K562 (cell line): ENCODE results near the gene DUSP3. TPM values are rescaled to one million over a fixed set of nuclear protein-coding genes. Genes with fewer than 3 reads are reported as not detected.

Source experiments
- ATAC-seq: fragments of 200-7000 bp; cut with Tn5 transposase; 3 replicates; pipeline ENCODE4 v1.9.1; 2020; ENCODE audit warnings: moderate library complexity
- BruUV-seq: library from RNA; stranded (reverse); fragments of 400-500 nt; replicated peaks from 2 replicates; lab custom pipeline; 2021; lab: Mats Ljungman, UMichigan
- CTCF ChIA-PET: fragments of 300-600 bp; formaldehyde crosslinking; extraction: SDS; loops from one replicate; lab custom pipeline; 2021; ENCODE audit warnings: low intra/inter-chr PET ratio; lab: Yijun Ruan, JAX
- POLR2A ChIA-PET: fragments of 300-600, 350-650 bp; sonication (Branson Sonifier 250); formaldehyde crosslinking; extraction: SDS; loops from one replicate; lab custom pipeline; 2021; ENCODE audit warnings: antibody characterized with exemption, inconsistent platforms; lab: Yijun Ruan, JAX
- DNase-seq, 4 experiments: peaks; one replicate each; pipeline versions ENCODE4 v3.0.0 to v3.0.0-alpha.2; 2011 to 2018; ENCODE audit warnings: low spot score in 3 of 4, mixed read lengths in 3 of 4; ENCODE audit errors: extremely low read depth in 1 of 4
- FAIRE-seq: peaks from 2 replicates; lab custom pipeline; 2011; peaks lifted over from hg19 to GRCh38; lab: Jason Lieb, UNC
- H2AFZ ChIP-seq: 2 replicates; pipeline ENCODE4 v1.6.0; 2011; ENCODE audit warnings: low read depth, low read length, control low read depth, inconsistent platforms
- H3K27ac ChIP-seq: fragments of 200-600 bp; 3 replicates; pipeline ENCODE4 v1.8.0; 2011; ENCODE audit warnings: low read depth, mild to moderate bottlenecking, control low read depth, inconsistent platforms, low read length, moderate library complexity, mixed read lengths; ENCODE audit errors: extremely low read depth
- H3K27me3 ChIP-seq, 2 experiments: fragments of 300-600 bp in 1 of 2; 2 replicates in 1 of 2; 3 replicates in 1 of 2; pipeline versions ENCODE4 v1.6.0 to v1.8.0; 2011; ENCODE audit warnings: inconsistent platforms in 2 of 2, low read length in 2 of 2, mild to moderate bottlenecking in 1 of 2, mixed read lengths in 1 of 2, moderate library complexity in 1 of 2; ENCODE audit not compliant: control insufficient read depth in 2 of 2, insufficient read depth in 2 of 2
- H3K36me3 ChIP-seq: fragments of 300-600 bp; 3 replicates; pipeline ENCODE4 v1.8.0; 2011; ENCODE audit warnings: mild to moderate bottlenecking, low read length, inconsistent platforms; ENCODE audit not compliant: control insufficient read depth, insufficient read depth
- H3K4me1 ChIP-seq, 2 experiments: fragments of 200-600 bp in 1 of 2; replicated peaks in 1 of 2; 2 replicates in 1 of 2; 3 replicates in 1 of 2; pipeline versions ENCODE4 v1.5.1 to v1.8.0; 2011; ENCODE audit warnings: inconsistent platforms in 2 of 2, low read length in 2 of 2, mild to moderate bottlenecking in 1 of 2, mixed read lengths in 1 of 2, moderate library complexity in 1 of 2; ENCODE audit not compliant: control insufficient read depth in 2 of 2, insufficient read depth in 2 of 2
- H3K4me2 ChIP-seq: 2 replicates; pipeline ENCODE4 v1.6.1; 2011; ENCODE audit warnings: low read length, control low read depth, inconsistent platforms, mixed read lengths; ENCODE audit not compliant: insufficient read depth
- H3K4me3 ChIP-seq: fragments of 200-600 bp; sonication (generic), shearing (Covaris generic); 2 replicates; pipeline ENCODE4 v1.5.1; 2016; ENCODE audit warnings: control low read depth, inconsistent platforms
- H3K79me2 ChIP-seq: fragments of 200-600 bp; 3 replicates; pipeline ENCODE4 v1.8.0; 2011; ENCODE audit warnings: low read length, inconsistent platforms; ENCODE audit not compliant: control insufficient read depth, insufficient read depth
- H3K9ac ChIP-seq, 2 experiments: 2 replicates each; pipeline versions ENCODE4 v1.6.0 to v1.6.1; 2011; ENCODE audit warnings: low read depth in 2 of 2, low read length in 2 of 2, control low read depth in 1 of 2, inconsistent platforms in 1 of 2, mild to moderate bottlenecking in 1 of 2, mixed read lengths in 1 of 2; ENCODE audit not compliant: insufficient read depth in 1 of 2
- H3K9me1 ChIP-seq: one replicate; pipeline ENCODE4 v1.6.0; 2011; ENCODE audit warnings: inconsistent platforms, mild to moderate bottlenecking, low read length, moderate library complexity; ENCODE audit not compliant: control insufficient read depth, insufficient read depth
- H3K9me3 ChIP-seq: replicated peaks from 2 replicates; pipeline ENCODE4 v1.5.1; 2011; ENCODE audit warnings: low read depth, low read length, inconsistent platforms; ENCODE audit not compliant: control insufficient read depth, insufficient read depth
- H4K20me1 ChIP-seq: replicated peaks from 2 replicates; pipeline ENCODE4 v1.6.1; 2011; ENCODE audit warnings: low read length, inconsistent platforms, mixed read lengths; ENCODE audit not compliant: control insufficient read depth, insufficient read depth
- CBFB ChIP-seq: sonication (generic); formaldehyde crosslinking; IDR thresholded peaks from 2 replicates; pipeline ENCODE4 v1.4.0; 2020; ENCODE audit warnings: mild to moderate bottlenecking, missing genetic modification reagents
- CGGBP1 ChIP-seq: fragments of 250-450 bp; sonication (Bioruptor Pico); IDR thresholded peaks from 2 replicates; pipeline ENCODE4 v1.9.0; 2021; ENCODE audit warnings: mild to moderate bottlenecking
- E2F3 ChIP-seq: fragments of 250-450 bp; sonication (Bioruptor Pico); IDR thresholded peaks from 2 replicates; pipeline ENCODE4 v1.4.0; 2020; ENCODE audit warnings: mild to moderate bottlenecking
- HES1 ChIP-seq: fragments of 450-650 bp; IDR thresholded peaks from 2 replicates; pipeline ENCODE4 v1.6.1; 2016; ENCODE audit warnings: low read depth, mild to moderate bottlenecking, moderate library complexity
- HLTF ChIP-seq: fragments of 450-650 bp; IDR thresholded peaks from 2 replicates; pipeline ENCODE4 v1.6.1; 2016
- L3MBTL2 ChIP-seq: fragments of 450-650 bp; IDR thresholded peaks from 2 replicates; pipeline ENCODE4 v1.6.1; 2016; ENCODE audit warnings: mild to moderate bottlenecking, moderate library complexity
- REST ChIP-seq, 2 experiments: fragments of 450-650 bp; formaldehyde crosslinking in 1 of 2; IDR thresholded peaks; 2 replicates each; pipeline versions ENCODE4 v1.4.0 to v1.6.1; 2014 to 2020; ENCODE audit warnings: mild to moderate bottlenecking in 2 of 2, borderline replicate concordance in 1 of 2, low read depth in 1 of 2
- SIRT6 ChIP-seq: IDR thresholded peaks from one replicate; pipeline ENCODE4 v1.6.1; 2012; ENCODE audit warnings: low read depth, mild to moderate bottlenecking, control low read depth, inconsistent platforms, low read length, moderate library complexity
- STAT5B ChIP-seq: fragments of 250-450 bp; sonication (Bioruptor Pico); IDR thresholded peaks from 2 replicates; pipeline ENCODE4 v1.8.0; 2021; ENCODE audit warnings: mild to moderate bottlenecking, inconsistent platforms
- USF1 ChIP-seq: sonication (generic); formaldehyde crosslinking; IDR thresholded peaks from 2 replicates; pipeline ENCODE4 v1.9.0; 2022; ENCODE audit warnings: mild to moderate bottlenecking, missing genetic modification reagents
- ZBED1 ChIP-seq: IDR thresholded peaks from 2 replicates; pipeline ENCODE4 v1.6.1; 2014
- ZBTB2 ChIP-seq: fragments of 450-650 bp; IDR thresholded peaks from 2 replicates; pipeline ENCODE4 v1.6.1; 2016; ENCODE audit warnings: antibody characterized with exemption
- WGBS: fragments of 100-300 bp; shearing (Covaris generic); methylation state at CpG from one replicate; pipeline ENCODE4 v1.1.6; 2016; ENCODE audit warnings: low coverage, mixed read lengths; ENCODE audit not compliant: insufficient coverage; ENCODE audit errors: missing lambda C conversion rate; 5-methylcytosine and 5-hydroxymethylcytosine counted together
- in situ Hi-C: fragments of 300-500 bp; cut with MboI; formaldehyde crosslinking; loops from 4 replicates; pipeline ENCODE4 v1.15.0; 2018; ENCODE audit warnings: inconsistent platforms, mixed read lengths
- intact Hi-C: fragments of 100-400 bp; cut with micrococcal nuclease; formaldehyde crosslinking; loops from 2 replicates; pipeline ENCODE4 v1.14.2; 2022
- polyA plus RNA-seq, 8 experiments: library from polyadenylated mRNA; depleted of rRNA in 4 of 8; stranded (reverse) in 5 of 8; unstranded in 3 of 8; fragments of >200 nt; fragmentation: Nextera tagmentation in 2 of 8; fragmentation: Illumina TruSeq in 1 of 8; extraction: Ambion mirVana in 2 of 8; extraction: Trizol in 1 of 8; gene quantifications; 2 replicates each; pipeline versions ENCODE4 v1.2.1 to v1.2.3, GENCODE V29; 2011 to 2014; ENCODE audit warnings: inconsistent platforms in 1 of 8, missing spikeins in 1 of 8
- total RNA-seq, 7 experiments: library from RNA; depleted of rRNA in 6 of 7; stranded (reverse); fragments of >200 nt in 6 of 7; fragmentation: Illumina TruSeq in 2 of 7; extraction: Trizol in 2 of 7; gene quantifications; 2 replicates each; pipeline versions ENCODE4 v1.2.1 to v1.2.3, GENCODE V29; 2011 to 2021; ENCODE audit warnings: low replicate concordance in 1 of 7

Gene DUSP3
- total and polyA plus RNA-seq, 9 of the 15 experiments (the other 6 are each of a cell fraction or from before 2014, with no cell fraction given), result 4.1 to 19.8 (median 12.3) TPM

- Histone ChIP-seq H3K27me3 (0 out of 5 replicates have a peak, but pooled peaks cover 0 to 4% of the 10 kb centered on the region in 2 experiments), H3K9me3 (no peaks in the 10 kb centered on the region), H3K36me3 (no peaks in the 10 kb centered on the region), H3K4me3 (no peak overlapping the region; the same call in 1 of the 2 replicates), H3K9me1 (no peaks in the 10 kb centered on the region), H3K27ac (no peak overlapping the region), H3K4me1 (peaks cover 2 to 4% of the 10 kb centered on the region in 2 experiments; a peak in 4 of 5 replicates), H3K9ac (no peak overlapping the region), H3K4me2 (peak overlapping the region; percentile 39), H2AFZ (peak overlapping the region; percentile 89), H4K20me1 (no peaks in the 10 kb centered on the region), H3K79me2 (no peaks in the 10 kb centered on the region)
- intact Hi-C loops (no loop called here), in situ Hi-C loops (no loop called here)
- WGBS, result 2% methylated on average over 3 of the region's 3 CpGs
- ChIA-PET CTCF (no interaction called here), POLR2A (interaction anchor here (0.5 to 0.6 kb wide), 2 partner anchors 15 to 18 kb away, joined by 3 to 4 read pairs; no protein-coding TSS in a partner anchor)
- BruUV-seq, result no TSS peak
- ATAC-seq (peak; percentile 91), DNase-seq (peak; percentile 45 to 63 (median 52)), FAIRE-seq (peak; percentile 23)
- TF ChIP-seq ZBED1 (no peak), CGGBP1 (CRISPR knock-in tag) (no peak), STAT5B (no peak), HLTF (no peak), ZBTB2 (no peak), SIRT6 (no peak), E2F3 (CRISPR knock-in tag) (no peak), HES1 (no peak), REST (IDR thresholded peaks at IDR 0.05; ENCODE audit: borderline replicate concordance) (peak; percentile 96), REST (CRISPR knock-in tag; IDR thresholded peaks at IDR 0.05; ENCODE audit: low read depth) (no peak), L3MBTL2 (peak; percentile 84), USF1 (CRISPR knock-in tag) (no peak), CBFB (CRISPR knock-in tag) (no peak)
These were observed 12.8 kb upstream of the DUSP3 start for GRCh38 chr17:43791589-43791988.
